ENCODE results near the gene JAM2.

JAM2 gene

DNA sequence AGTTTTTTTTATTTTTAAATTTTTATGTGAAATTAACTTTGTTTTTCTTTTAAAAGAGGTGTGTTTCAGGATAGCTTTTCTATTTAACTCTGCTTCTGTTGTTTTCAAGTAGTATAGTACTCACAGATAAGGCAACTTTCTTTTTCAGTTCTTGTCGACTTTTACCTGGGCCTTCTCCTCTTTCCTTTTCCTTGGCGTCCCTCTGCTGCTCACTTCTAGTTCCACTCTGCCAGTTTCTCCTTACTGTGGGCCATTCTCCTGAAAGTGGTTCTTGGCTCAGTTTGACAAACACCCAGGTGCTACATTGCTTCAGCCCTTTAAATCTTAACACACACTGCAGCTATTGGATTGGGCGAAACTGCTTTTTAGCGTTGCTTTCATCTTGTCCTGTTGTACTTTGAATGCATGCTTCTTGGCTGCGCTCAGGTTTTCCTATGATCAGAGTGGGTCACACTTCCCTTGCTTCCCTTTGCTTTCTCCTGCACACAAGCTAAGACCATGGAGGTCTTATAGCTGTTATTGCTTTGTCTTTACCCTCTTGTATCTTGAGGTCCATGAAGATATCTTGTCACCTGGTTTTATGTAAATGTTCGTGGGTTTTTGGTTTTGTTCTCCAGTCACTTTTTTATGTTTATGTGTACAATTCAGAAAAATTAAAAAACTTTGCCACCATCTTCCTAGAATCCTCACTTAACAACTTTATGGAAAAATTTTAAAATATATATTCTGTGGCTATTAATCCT, 117.3 kb downstream of the JAM2 start:
- DNase-seq (ENCODE audit: low read depth): no peak
- H3K4me3 ChIP-seq (ENCODE audit: low read depth, low read length): no peak overlapping the region

DNA sequence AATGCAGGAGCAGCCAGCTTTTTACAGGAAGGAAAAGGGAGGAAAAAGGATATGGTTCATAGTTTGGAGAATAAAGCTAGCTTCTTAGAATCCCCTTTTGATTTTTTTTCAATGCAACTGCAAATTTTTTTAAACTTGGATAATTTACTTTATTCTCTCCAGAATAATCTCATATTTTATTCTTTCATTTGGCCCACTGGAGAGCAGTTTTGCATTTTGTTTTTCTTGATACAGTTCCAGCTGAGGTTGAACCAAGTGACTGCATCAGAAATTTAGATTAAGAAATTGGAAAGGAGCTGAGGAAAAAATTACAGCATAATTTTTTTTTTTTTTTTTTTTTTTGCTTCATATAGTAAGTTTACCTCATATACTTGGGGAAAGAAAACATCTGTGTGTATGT, 118.5 kb downstream of the JAM2 start:
- no peak for DNase-seq (ENCODE audit: low read depth)
- no peak overlapping the region for H3K4me3 ChIP-seq (ENCODE audit: low read depth, low read length)

DNA sequence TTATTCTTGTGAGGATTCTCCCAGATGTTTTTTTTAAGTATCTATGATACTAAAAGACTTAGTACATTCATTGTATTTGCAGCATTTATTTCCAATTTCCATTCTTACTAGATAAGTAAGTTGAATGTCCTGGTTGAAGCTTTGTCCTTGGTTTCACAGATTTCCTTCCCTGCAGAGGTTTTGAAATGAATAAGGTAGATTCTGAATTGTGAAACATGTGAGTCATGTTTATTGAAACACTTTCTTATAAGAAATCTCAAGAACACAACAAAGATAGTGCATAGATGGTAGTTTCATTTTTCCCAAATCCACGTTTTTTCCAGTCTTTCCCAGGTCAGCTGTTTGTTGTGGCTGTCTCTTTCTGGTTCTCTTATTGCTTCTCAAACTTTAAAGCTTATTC, 120.5 kb downstream of the JAM2 start:
- no peak for DNase-seq (ENCODE audit: low read depth)
- no peak overlapping the region for H3K4me3 ChIP-seq (ENCODE audit: low read depth, low read length)

DNA sequence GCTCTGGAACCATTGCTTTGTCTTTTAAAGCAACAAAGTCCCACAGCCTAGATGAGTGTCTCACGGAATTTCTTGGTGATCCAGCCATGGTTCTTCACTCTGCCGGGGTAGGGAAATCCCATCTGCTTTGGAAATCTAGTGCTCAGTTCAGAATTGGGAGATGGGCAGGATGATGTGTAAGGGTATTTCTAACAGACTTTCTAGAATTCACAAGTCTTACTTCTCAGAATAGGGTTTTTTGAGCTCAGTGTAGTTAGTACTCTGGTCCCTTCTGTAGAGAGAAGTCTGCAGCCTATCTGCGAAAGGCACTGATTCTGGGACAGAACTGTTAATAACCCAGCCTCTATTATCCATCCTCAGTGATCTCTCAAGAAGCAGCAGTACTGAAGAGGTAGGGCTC, 121.0 kb downstream of the JAM2 start:
- H3K4me3 ChIP-seq (ENCODE audit: low read depth, low read length): no peak overlapping the region
- DNase-seq (ENCODE audit: low read depth): no peak

- DNase-seq (ENCODE audit: low read depth): no peak
- no peak overlapping the region for H3K4me3 ChIP-seq (ENCODE audit: low read depth, low read length)
These were observed 121.6 kb downstream of the JAM2 start for GRCh38 chr21:25760677-25761076.

- H3K4me3 ChIP-seq (ENCODE audit: low read depth, low read length): no peak overlapping the region
- no peak for DNase-seq (ENCODE audit: low read depth)
These were observed 125.0 kb downstream of the JAM2 start for GRCh38 chr21:25764065-25764464.
